GM12892 (cell line): Measurements from ENCODE around the gene OR8J3.

Source experiments
- POLR2AphosphoS5 ChIP-seq: IDR thresholded peaks from 2 replicates; pipeline ENCODE4 v1.6.1; 2011; ENCODE audit warnings: low read depth, low read length, control low read depth
- TAF1 ChIP-seq: IDR thresholded peaks from 2 replicates; pipeline ENCODE4 v1.6.1; 2011; ENCODE audit warnings: low read depth, mild to moderate bottlenecking, control low read depth, low read length, borderline replicate concordance

DNA sequence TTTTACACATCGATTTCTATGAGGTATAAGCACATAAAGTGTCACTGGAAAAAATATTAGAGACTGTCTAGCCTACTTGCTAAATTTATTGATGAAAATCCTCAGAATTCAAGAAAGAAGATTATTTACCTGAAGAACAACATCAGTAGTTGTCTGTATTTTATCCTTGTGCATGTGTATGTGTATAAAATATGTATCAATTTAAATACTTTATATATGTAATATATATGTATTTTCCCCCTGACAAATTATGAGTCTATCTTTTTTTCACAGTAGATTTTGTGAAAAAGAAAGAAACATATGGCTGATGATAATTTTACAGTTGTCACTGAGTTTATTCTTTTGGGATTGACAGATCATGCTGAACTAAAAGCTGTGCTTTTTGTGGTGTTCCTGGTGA is 36.3 kb upstream of the OR8J3 start, which contains the start of gene OR5J2:
- TF ChIP-seq TAF1 (no peak), POLR2AphosphoS5 (no peak)
